Measurements from ENCODE around the gene GFPT2. TPM values are rescaled to one million over a fixed set of nuclear protein-coding genes. Genes with fewer than 3 reads are reported as not detected.

Gene GFPT2
- total and polyA plus RNA-seq, 10 of the 15 experiments (the other 5 are each of a cell fraction or from before 2014, with no cell fraction given): 0.05 to 0.33 (median 0.11) TPM; not detected in 4

DNA sequence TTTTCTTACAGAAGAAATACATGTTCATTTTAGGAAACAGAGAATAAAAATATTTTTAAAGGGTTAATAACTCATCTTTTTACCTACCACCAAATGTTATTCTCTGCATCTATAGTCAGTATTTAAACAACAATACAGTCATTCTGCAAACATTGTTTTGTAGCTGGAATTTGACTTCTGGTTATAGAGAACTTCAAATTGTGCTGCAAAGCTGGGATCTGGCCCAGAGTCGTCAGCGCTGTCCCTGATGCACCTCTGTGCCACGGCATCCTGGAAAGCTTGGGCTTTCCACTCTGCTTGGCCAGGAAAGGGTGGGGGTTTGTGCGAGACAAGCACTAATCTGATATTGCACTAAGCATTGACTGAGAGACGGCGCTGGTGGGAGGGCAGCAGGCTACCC is 5.0 kb upstream of the GFPT2 start (continued):
- no peak for TF ChIP-seq MTA3 (IDR thresholded peaks at IDR 0.05; ENCODE audit: borderline replicate concordance, low read length)
- TF ChIP-seq IRF4 (IDR thresholded peaks at IDR 0.05; ENCODE audit: low read depth, low read length): no peak
- TF ChIP-seq, protein P1, sequence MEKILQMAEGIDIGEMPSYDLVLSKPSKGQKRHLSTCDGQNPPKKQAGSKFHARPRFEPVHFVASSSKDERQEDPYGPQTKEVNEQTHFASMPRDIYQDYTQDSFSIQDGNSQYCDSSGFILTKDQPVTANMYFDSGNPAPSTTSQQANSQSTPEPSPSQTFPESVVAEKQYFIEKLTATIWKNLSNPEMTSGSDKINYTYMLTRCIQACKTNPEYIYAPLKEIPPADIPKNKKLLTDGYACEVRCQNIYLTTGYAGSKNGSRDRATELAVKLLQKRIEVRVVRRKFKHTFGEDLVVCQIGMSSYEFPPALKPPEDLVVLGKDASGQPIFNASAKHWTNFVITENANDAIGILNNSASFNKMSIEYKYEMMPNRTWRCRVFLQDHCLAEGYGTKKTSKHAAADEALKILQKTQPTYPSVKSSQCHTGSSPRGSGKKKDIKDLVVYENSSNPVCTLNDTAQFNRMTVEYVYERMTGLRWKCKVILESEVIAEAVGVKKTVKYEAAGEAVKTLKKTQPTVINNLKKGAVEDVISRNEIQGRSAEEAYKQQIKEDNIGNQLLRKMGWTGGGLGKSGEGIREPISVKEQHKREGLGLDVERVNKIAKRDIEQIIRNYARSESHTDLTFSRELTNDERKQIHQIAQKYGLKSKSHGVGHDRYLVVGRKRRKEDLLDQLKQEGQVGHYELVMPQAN (conservative IDR thresholded peaks at IDR 0.05): no peak
- no peak for TF ChIP-seq NFYB (IDR thresholded peaks at IDR 0.05; ENCODE audit: insufficient read depth, low read depth, low read length)
- no peak for TF ChIP-seq WRNIP1 (IDR thresholded peaks at IDR 0.05; ENCODE audit: borderline replicate concordance, low read depth, low read length)
- no peak for TF ChIP-seq ZNF207 (IDR thresholded peaks at IDR 0.05; ENCODE audit: borderline replicate concordance)
- TF ChIP-seq, protein P2, sequence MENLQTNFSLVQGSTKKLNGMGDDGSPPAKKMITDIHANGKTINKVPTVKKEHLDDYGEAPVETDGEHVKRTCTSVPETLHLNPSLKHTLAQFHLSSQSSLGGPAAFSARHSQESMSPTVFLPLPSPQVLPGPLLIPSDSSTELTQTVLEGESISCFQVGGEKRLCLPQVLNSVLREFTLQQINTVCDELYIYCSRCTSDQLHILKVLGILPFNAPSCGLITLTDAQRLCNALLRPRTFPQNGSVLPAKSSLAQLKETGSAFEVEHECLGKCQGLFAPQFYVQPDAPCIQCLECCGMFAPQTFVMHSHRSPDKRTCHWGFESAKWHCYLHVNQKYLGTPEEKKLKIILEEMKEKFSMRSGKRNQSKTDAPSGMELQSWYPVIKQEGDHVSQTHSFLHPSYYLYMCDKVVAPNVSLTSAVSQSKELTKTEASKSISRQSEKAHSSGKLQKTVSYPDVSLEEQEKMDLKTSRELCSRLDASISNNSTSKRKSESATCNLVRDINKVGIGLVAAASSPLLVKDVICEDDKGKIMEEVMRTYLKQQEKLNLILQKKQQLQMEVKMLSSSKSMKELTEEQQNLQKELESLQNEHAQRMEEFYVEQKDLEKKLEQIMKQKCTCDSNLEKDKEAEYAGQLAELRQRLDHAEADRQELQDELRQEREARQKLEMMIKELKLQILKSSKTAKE (IDR thresholded peaks at IDR 0.05; ENCODE audit: low read depth, poor library complexity, severe bottlenecking): no peak
- TF ChIP-seq CBX5 (IDR thresholded peaks at IDR 0.05; ENCODE audit: low read depth): no peak
- no peak for TF ChIP-seq FOXK2 (IDR thresholded peaks at IDR 0.05)
- no peak for TF ChIP-seq PAX5 (IDR thresholded peaks at IDR 0.05; ENCODE audit: borderline replicate concordance, low read depth, low read length)

DNA sequence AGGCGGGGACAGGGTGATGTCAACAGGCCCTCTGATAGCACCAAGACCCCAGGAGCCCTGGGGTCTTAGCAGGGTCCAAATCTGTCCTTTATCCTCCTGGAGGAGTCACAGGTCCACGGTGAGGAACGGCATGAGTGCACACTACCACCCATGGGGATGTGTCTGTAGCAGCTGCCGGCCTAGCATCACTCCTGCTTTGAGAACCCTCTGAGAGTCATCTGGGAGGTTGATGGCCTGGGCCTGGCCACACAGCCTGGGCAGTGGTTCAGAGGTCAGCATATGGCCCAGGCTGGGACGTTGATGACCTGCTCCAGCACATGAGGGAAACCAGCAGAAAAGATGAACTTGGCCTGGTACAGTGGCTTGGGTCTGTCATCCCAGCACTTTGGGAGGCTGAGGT is 1.8 kb upstream of the GFPT2 start:
- H2AFZ ChIP-seq (ENCODE audit: control insufficient read depth, low read depth, low read length): no peak overlapping the region
- H3K36me3 ChIP-seq (ENCODE audit: control insufficient read depth in 2 of 2, insufficient read depth in 2 of 2, low read length in 1 of 2): no peaks in the 10 kb centered on the region
- H3K4me2 ChIP-seq (ENCODE audit: control insufficient read depth, insufficient read depth): no peak overlapping the region
- no peaks in the 10 kb centered on the region for H4K20me1 ChIP-seq (ENCODE audit: control insufficient read depth, insufficient read depth)
- no peaks in the 10 kb centered on the region for H3K9me3 ChIP-seq (replicated peaks; ENCODE audit: control insufficient read depth, insufficient read depth, low read length)
- DNase-seq (ENCODE audit: low read depth, low spot score) (no peak), FAIRE-seq (no peak), ATAC-seq (no peak)
- WGBS (ENCODE audit: insufficient coverage, insufficient replicate concordance, low lambda C conversion rate, missing lambda C conversion rate): 40% methylated on average over 5 of the region's 5 CpGs
- no peak overlapping the region for H3K4me3 ChIP-seq
- ChIA-PET SMC1A (ENCODE audit: uncharacterized antibody, unreplicated experiment) (no interaction called here), CTCF (no interaction called here), RAD21 (ENCODE audit: unreplicated experiment) (no interaction called here), POLR2A (no interaction called here)
- peaks cover 9 to 12% of the 10 kb centered on the region in 2 experiments; a peak in 3 of 4 replicates for H3K27me3 ChIP-seq (replicated peaks in 1 of 2; ENCODE audit: control insufficient read depth in 2 of 2, insufficient read depth in 2 of 2, low read length in 1 of 2)
- H3K27ac ChIP-seq (ENCODE audit: control insufficient read depth, insufficient read depth): no peak overlapping the region
- no peaks in the 10 kb centered on the region for H3K79me2 ChIP-seq (ENCODE audit: control insufficient read depth, insufficient read depth, low read length)
- BruUV-seq (replicated peaks): no TSS peak
- TF ChIP-seq, protein P3, sequence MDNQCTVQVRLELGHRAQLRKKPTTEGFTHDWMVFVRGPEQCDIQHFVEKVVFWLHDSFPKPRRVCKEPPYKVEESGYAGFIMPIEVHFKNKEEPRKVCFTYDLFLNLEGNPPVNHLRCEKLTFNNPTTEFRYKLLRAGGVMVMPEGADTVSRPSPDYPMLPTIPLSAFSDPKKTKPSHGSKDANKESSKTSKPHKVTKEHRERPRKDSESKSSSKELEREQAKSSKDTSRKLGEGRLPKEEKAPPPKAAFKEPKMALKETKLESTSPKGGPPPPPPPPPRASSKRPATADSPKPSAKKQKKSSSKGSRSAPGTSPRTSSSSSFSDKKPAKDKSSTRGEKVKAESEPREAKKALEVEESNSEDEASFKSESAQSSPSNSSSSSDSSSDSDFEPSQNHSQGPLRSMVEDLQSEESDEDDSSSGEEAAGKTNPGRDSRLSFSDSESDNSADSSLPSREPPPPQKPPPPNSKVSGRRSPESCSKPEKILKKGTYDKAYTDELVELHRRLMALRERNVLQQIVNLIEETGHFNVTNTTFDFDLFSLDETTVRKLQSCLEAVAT (IDR thresholded peaks at IDR 0.05): no peak
- H3K4me1 ChIP-seq (ENCODE audit: control insufficient read depth, insufficient read depth, low read length): no peaks in the 10 kb centered on the region
- intact Hi-C loops (cut with micrococcal nuclease; ENCODE audit: unreplicated experiment): no loop called here
- H3K9ac ChIP-seq (ENCODE audit: control insufficient read depth, insufficient read depth, low read length): no peak overlapping the region
- in situ Hi-C loops (cut with MboI): no loop called here

Measured in GM12878 (cell line).